Cerebellar nuclear complex (tissue), 1 donor: ENCODE data around the gene XIAP.

Experiments used
- DNase-seq, 2 experiments: peaks; one replicate each; lab custom pipeline; 2025; lab: John Stamatoyannopoulos, UW

The XIAP gene

GRCh38 chrX:123961268-123962005 lies 101.6 kb downstream of the XIAP start, which contains the start of gene STAG2:
Gene STAG2 (plus strand): TSS chrX:123961706. CDS start chrX:124022628, 60,922 bp downstream.
- peak; percentile 3 to 9 for DNase-seq

- no peak for DNase-seq
Observed at GRCh38 chrX:123962006-123962467, 102.2 kb downstream of the XIAP start.

DNA sequence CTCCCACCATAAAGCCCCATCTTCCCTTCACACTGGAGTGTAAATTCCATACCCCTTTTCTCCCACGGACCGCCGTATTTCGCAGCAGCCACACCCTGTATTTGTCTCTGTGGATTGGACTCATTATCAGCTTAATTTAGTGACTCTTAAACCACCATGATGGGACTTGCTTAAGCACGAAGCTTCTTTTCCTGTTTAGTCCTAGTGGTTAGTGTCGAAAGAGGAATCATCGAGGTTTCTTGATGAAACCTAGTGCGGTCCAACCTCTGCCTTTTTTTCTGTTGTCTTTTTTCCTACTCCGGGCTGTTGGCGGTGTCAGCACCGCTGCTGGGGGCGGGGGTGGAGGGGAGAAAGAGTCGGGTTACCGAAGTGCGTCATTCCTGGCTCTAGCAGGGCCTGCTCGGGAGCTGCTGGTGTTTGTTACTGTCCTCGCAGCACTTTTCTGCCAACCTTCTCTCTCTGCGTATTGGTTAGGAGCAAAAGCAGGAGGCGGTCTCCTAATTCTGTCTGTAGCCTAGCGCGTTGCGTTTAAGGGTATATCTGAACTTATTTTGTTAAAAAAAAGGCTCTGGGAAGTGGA lies 103.0 kb downstream of the XIAP start:
- DNase-seq: peak; percentile 57 to 76
